OCI-LY7 (cell line): ENCODE measurements around the gene C2CD4B.

Source experiments
- CTCF ChIP-seq: fragments of 200-600 bp; sonication (generic); conservative IDR thresholded peaks from 2 replicates; pipeline ENCODE4 v1.5.1; 2014; ENCODE audit warnings: mild to moderate bottlenecking, antibody characterized with exemption, low read length, moderate library complexity, mixed read lengths
- EZH2phosphoT487 ChIP-seq: fragments of 200-600 bp; sonication (generic); IDR thresholded peaks from 2 replicates; pipeline ENCODE4 v1.6.1; 2018; ENCODE audit warnings: low read depth, borderline replicate concordance, mild to moderate bottlenecking, mixed run types, antibody characterized with exemption, low read length, moderate library complexity, mixed read lengths

GRCh38 chr15:62141200-62141599 lies 23.9 kb downstream of the C2CD4B start:
- TF ChIP-seq CTCF (no peak), EZH2phosphoT487 (no peak)
